NT2/D1 (cell line): Measurements from ENCODE around the gene FBXO30.

Experiments used
- YY1 ChIP-seq: IDR thresholded peaks from 2 replicates; pipeline ENCODE4 v1.6.1; 2011; ENCODE audit not compliant: insufficient read length, insufficient read depth
- ZNF274 ChIP-seq: IDR thresholded peaks from 2 replicates; pipeline ENCODE4 v1.6.1; 2011; ENCODE audit warnings: mild to moderate bottlenecking, low read depth, low read length

DNA sequence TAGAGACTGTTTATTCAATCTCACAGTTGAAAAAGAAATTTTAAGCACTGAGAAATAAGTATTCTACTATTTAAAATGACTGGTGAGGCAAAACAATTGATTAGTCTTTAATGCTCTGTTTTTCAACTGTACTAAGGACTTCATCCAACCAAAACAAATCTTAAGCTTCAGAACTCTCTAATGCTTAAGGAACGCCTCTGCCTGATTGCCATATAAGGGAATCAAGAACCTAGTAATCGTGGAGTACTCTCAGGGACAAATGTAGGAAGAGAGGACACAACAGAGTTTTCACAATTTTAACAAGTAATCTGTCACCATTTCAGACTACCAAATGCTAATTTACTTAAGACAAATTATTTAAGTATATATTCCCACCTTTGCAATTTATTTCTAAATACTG lies 16.1 kb downstream of the FBXO30 start:
- no peak for TF ChIP-seq ZNF274
- no peak for TF ChIP-seq YY1
